H9 (cell line): ENCODE measurements around the gene PALM2AKAP2. TPM values are rescaled to one million over a fixed set of nuclear protein-coding genes. Genes with fewer than 3 reads are reported as not detected.

Experiments
- DNase-seq: peaks from one replicate; pipeline ENCODE4 v3.0.0-alpha.2; 2017
- H2AFZ ChIP-seq: one replicate; pipeline ENCODE4 v1.6.1; 2013; ENCODE audit warnings: mild to moderate bottlenecking, low read length, control low read depth, moderate library complexity
- H2AK5ac ChIP-seq: 2 replicates; pipeline ENCODE4 v1.6.1; 2013; ENCODE audit warnings: low read length, control low read depth, mixed read lengths; ENCODE audit not compliant: insufficient read length
- H2BK120ac ChIP-seq: one replicate; pipeline ENCODE4 v1.6.1; 2013; ENCODE audit warnings: low read depth, mild to moderate bottlenecking, low read length, control low read depth, inconsistent platforms; ENCODE audit not compliant: poor library complexity, severe bottlenecking
- H2BK12ac ChIP-seq: 2 replicates; pipeline ENCODE4 v1.6.1; 2013; ENCODE audit warnings: low read length, control low read depth, mixed read lengths, low read depth; ENCODE audit not compliant: insufficient read length
- H2BK15ac ChIP-seq: 2 replicates; pipeline ENCODE4 v1.6.1; 2013; ENCODE audit warnings: low read depth, low read length, control low read depth
- H2BK20ac ChIP-seq: one replicate; pipeline ENCODE4 v1.6.1; 2013; ENCODE audit warnings: low read depth, mild to moderate bottlenecking, low read length, control low read depth, inconsistent platforms; ENCODE audit not compliant: poor library complexity, severe bottlenecking
- H2BK5ac ChIP-seq: 2 replicates; pipeline ENCODE4 v1.6.1; 2013; ENCODE audit warnings: low read length, control low read depth, mixed read lengths; ENCODE audit not compliant: insufficient read length
- H3K14ac ChIP-seq: 2 replicates; pipeline ENCODE4 v1.6.1; 2013; ENCODE audit warnings: low read length, control low read depth; ENCODE audit not compliant: insufficient read depth
- H3K18ac ChIP-seq: 2 replicates; pipeline ENCODE4 v1.6.1; 2013; ENCODE audit warnings: low read depth, mild to moderate bottlenecking, mixed read lengths, low read length, control low read depth; ENCODE audit not compliant: insufficient read length
- H3K23ac ChIP-seq: 2 replicates; pipeline ENCODE4 v1.6.1; 2013; ENCODE audit warnings: low read length, control low read depth, mixed read lengths, low read depth; ENCODE audit not compliant: insufficient read length
- H3K23me2 ChIP-seq: 2 replicates; pipeline ENCODE4 v1.6.1; 2013; ENCODE audit warnings: low read depth, mild to moderate bottlenecking, mixed read lengths, low read length, control low read depth; ENCODE audit not compliant: insufficient read length, poor library complexity, severe bottlenecking
- H3K27ac ChIP-seq: 2 replicates; pipeline ENCODE4 v1.5.1; 2013; ENCODE audit warnings: low read length, control low read depth, mixed read lengths, low read depth; ENCODE audit not compliant: insufficient read length
- H3K27me3 ChIP-seq: 2 replicates; pipeline ENCODE4 v1.6.1; 2013; ENCODE audit warnings: low read length, control low read depth, inconsistent platforms; ENCODE audit not compliant: insufficient read depth
- H3K4ac ChIP-seq: 2 replicates; pipeline ENCODE4 v1.6.1; 2013; ENCODE audit warnings: low read depth, mild to moderate bottlenecking, control low read depth, inconsistent platforms, low read length, moderate library complexity
- H3K4me1 ChIP-seq: 2 replicates; pipeline ENCODE4 v1.6.1; 2013; ENCODE audit warnings: low read length, control low read depth, inconsistent platforms; ENCODE audit not compliant: insufficient read depth
- H3K4me2 ChIP-seq: 2 replicates; pipeline ENCODE4 v1.6.1; 2013; ENCODE audit warnings: low read length, control low read depth, mixed read lengths; ENCODE audit not compliant: insufficient read length, insufficient read depth
- H3K56ac ChIP-seq: 2 replicates; pipeline ENCODE4 v1.6.1; 2013; ENCODE audit warnings: low read depth, mild to moderate bottlenecking, mixed read lengths, low read length, control low read depth; ENCODE audit not compliant: insufficient read length
- H3K79me1 ChIP-seq: 2 replicates; pipeline ENCODE4 v1.6.1; 2013; ENCODE audit warnings: low read depth, mild to moderate bottlenecking, moderate library complexity, low read length, control low read depth, inconsistent platforms; ENCODE audit not compliant: insufficient read depth, poor library complexity, severe bottlenecking
- H3K79me2 ChIP-seq: 2 replicates; pipeline ENCODE4 v1.6.1; 2013; ENCODE audit warnings: low read length, control low read depth, inconsistent platforms; ENCODE audit not compliant: insufficient read depth
- H3K9ac ChIP-seq: 2 replicates; pipeline ENCODE4 v1.6.1; 2013; ENCODE audit warnings: low read length, control low read depth, mixed read lengths; ENCODE audit not compliant: insufficient read length; ENCODE audit errors: extremely low read depth
- H3K9me3 ChIP-seq: one replicate; pipeline ENCODE4 v1.6.1; 2013; ENCODE audit warnings: low read depth, low read length, inconsistent platforms; ENCODE audit not compliant: control insufficient read depth
- H3T11ph ChIP-seq: one replicate; pipeline ENCODE4 v1.6.1; 2013; ENCODE audit warnings: mild to moderate bottlenecking, low read length, control low read depth, inconsistent platforms
- H4K20me1 ChIP-seq: one replicate; pipeline ENCODE4 v1.6.1; 2013; ENCODE audit not compliant: control insufficient read depth, insufficient read length, insufficient read depth
- H4K5ac ChIP-seq: 2 replicates; pipeline ENCODE4 v1.6.1; 2013; ENCODE audit warnings: low read depth, mild to moderate bottlenecking, mixed read lengths, low read length, control low read depth; ENCODE audit not compliant: insufficient read length
- H4K8ac ChIP-seq: replicated peaks from 2 replicates; pipeline ENCODE4 v1.6.1; 2013; ENCODE audit warnings: low read length, control low read depth, mixed read lengths, low read depth; ENCODE audit not compliant: insufficient read length
- H4K91ac ChIP-seq: 2 replicates; pipeline ENCODE4 v1.6.1; 2013; ENCODE audit warnings: low read depth, mild to moderate bottlenecking, moderate library complexity, mixed read lengths, low read length, control low read depth; ENCODE audit not compliant: insufficient read length
- H3K27ac Mint-ChIP-seq, 3 experiments: 2 replicates in 2 of 3; 3 replicates in 1 of 3; pipeline ENCODE4 v1.8.0; 2020 to 2021; ENCODE audit warnings: mixed read lengths in 3 of 3, mild to moderate bottlenecking in 1 of 3, moderate library complexity in 1 of 3
- H3K27me3 Mint-ChIP-seq: 2 replicates; pipeline ENCODE4 v1.8.0; 2021; ENCODE audit warnings: low read depth, mild to moderate bottlenecking, moderate library complexity, mixed read lengths
- H3K36me3 Mint-ChIP-seq, 3 experiments: 2 replicates in 2 of 3; 3 replicates in 1 of 3; pipeline ENCODE4 v1.8.0; 2020 to 2021; ENCODE audit warnings: low read depth in 3 of 3, mixed read lengths in 3 of 3; ENCODE audit not compliant: insufficient read depth in 1 of 3
- H3K4me1 Mint-ChIP-seq, 2 experiments: 2 replicates each; pipeline ENCODE4 v1.8.0; 2020; ENCODE audit warnings: mixed read lengths in 2 of 2
- H3K4me3 Mint-ChIP-seq, 2 experiments: 2 replicates in 1 of 2; 3 replicates in 1 of 2; pipeline ENCODE4 v1.8.0; 2020 to 2021; ENCODE audit warnings: mild to moderate bottlenecking in 2 of 2, mixed read lengths in 2 of 2, moderate library complexity in 1 of 2
- H3K9me3 Mint-ChIP-seq, 2 experiments: 2 replicates in 1 of 2; 3 replicates in 1 of 2; pipeline ENCODE4 v1.8.0; 2020; ENCODE audit warnings: mild to moderate bottlenecking in 2 of 2, mixed read lengths in 2 of 2, moderate library complexity in 1 of 2
- CTCF ChIP-seq: fragments of 200-600 bp; sonication (generic); conservative IDR thresholded peaks from 3 replicates; pipeline ENCODE4 v1.8.0; 2021; ENCODE audit warnings: antibody characterized with exemption, mild to moderate bottlenecking
- WGBS: extraction: QIAGEN DNeasy Blood & Tissue Kit; methylation state at CpG from one replicate; pipeline ENCODE4 v1.1.7; 2013; ENCODE audit warnings: missing lambda C conversion rate, low lambda C conversion rate, mixed read lengths; ENCODE audit not compliant: insufficient read length; ENCODE audit errors: extremely low coverage; 5-methylcytosine and 5-hydroxymethylcytosine counted together
- total RNA-seq: library from RNA; stranded (reverse); gene quantifications from 2 replicates; pipeline ENCODE4 v1.2.1, GENCODE V29; 2021

The PALM2AKAP2 gene
- total RNA-seq, 1 experiment from 2014 or later, result 3.6 TPM

GRCh38 chr9:109789971-109790370 lies 10.0 kb downstream of the PALM2AKAP2 start:
- no peaks in the 10 kb centered on the region for H3K4me1 ChIP-seq
- Mint-ChIP-seq H3K27ac (no peak overlapping the region), H3K9me3 (no peaks in the 10 kb centered on the region), H3K27me3 (no peaks in the 10 kb centered on the region; the same call in 1 of the 2 replicates), H3K4me1 (peaks cover 0 to 2% of the 10 kb centered on the region in 2 experiments; a peak in 1 of 4 replicates), H3K36me3 (no peaks in the 10 kb centered on the region), H3K4me3 (no peak overlapping the region)
- no peak overlapping the region for H3K14ac ChIP-seq
- H2BK5ac ChIP-seq, result no peak overlapping the region
- H2AK5ac ChIP-seq, result no peak overlapping the region
- H2AFZ ChIP-seq, result no peak overlapping the region
- H3K9ac ChIP-seq, result no peak overlapping the region
- no CpG with 5 or more reads among the region's 3 CpGs for WGBS
- H4K8ac ChIP-seq, result no peak overlapping the region
- no peak overlapping the region for H3K23ac ChIP-seq
- no peak overlapping the region for H2BK120ac ChIP-seq
- no peaks in the 10 kb centered on the region for H3K23me2 ChIP-seq
- H2BK12ac ChIP-seq, result no peak overlapping the region
- no peaks in the 10 kb centered on the region for H3K9me3 ChIP-seq
- H3K56ac ChIP-seq, result no peak overlapping the region
- no peak overlapping the region for H2BK20ac ChIP-seq
- DNase-seq, result no peak
- no peak overlapping the region for H3K4me2 ChIP-seq
- H4K91ac ChIP-seq, result no peak overlapping the region
- no peak overlapping the region for H3K27ac ChIP-seq
- H3K4ac ChIP-seq, result no peak overlapping the region
- no peak overlapping the region for H4K5ac ChIP-seq
- no peaks in the 10 kb centered on the region for H3K79me1 ChIP-seq
- H2BK15ac ChIP-seq, result no peak overlapping the region
- H3K79me2 ChIP-seq, result no peaks in the 10 kb centered on the region
- H3T11ph ChIP-seq, result no peak overlapping the region
- H3K27me3 ChIP-seq, result no peaks in the 10 kb centered on the region
- H3K18ac ChIP-seq, result no peak overlapping the region
- no peak for TF ChIP-seq CTCF
- H4K20me1 ChIP-seq, result no peaks in the 10 kb centered on the region
